ENCODE measurements around the gene TMEM163.

TMEM163 gene

DNA sequence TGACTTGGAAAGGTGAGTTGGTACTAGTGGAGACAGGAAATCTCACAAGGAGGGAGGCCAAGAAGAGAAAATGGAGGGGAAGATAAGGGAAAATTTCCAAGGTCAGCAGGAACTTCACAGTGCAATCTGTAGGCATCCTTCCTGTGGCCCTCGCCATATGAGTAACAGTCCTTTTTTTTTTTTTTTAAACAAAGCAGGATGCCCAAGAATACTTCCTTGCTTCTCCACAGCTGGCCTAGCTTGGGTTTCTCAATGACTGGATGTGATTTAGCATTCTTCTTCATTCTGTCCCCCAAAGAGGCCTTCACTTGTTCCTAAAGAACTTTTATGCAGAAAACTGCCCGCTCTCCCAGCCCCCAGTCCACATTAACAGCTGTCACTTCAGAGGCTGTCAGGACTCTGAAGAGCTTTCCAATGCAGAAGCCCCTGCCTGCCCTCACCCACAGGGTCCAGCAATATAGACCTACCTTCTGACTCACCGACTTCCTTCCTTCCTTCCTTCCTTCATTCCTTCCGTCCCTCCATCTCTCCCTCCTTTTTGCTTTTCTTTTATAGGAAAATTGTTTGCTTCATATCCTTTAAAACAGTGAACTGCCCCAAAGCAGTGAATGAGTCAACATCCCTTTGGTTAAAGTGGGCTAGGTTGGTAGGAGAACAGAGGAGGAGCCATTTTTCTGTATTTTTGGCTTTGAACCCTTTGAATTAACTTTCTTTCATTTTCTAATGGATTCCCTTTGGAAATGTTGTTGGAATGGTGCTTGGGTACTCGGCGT, 292.9 kb downstream of the TMEM163 start:
- FAIRE-seq, result no peak

DNA sequence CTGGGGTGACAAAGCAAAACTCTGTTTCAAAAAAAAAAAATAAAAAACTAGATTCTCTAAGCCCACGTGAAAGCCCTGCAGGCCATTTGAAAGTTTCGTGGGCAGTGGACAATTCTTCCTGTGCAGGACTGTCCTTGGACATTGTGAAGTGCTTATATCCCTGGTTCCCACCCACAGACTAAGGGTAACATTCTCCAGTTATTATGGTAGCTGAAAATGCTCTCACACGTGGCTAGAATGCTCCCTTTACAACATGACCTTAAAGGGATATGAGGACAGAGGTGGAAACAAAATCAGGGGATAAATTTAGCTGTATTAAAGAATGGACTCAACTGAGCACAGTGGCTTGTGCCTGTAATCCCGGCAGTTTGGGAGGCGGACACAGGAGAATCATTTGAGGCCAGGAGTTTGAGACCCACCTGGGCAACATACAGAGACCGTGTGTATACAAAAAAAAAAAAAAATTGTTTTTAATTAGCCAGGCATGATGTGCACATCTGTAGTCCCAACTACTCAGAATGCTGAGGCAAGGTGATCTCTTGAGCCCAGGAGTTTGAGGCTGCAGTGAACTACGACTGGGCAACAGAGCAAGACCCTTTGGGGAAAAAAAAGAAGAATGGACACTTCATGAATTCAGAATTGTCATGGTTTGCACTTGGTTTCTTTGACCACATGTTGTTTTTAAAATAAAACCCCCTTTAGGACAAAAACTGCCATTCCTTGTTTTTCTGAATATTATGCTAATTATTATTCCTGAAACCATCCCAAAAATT, 297.1 kb downstream of the TMEM163 start:
- no peak for FAIRE-seq

- FAIRE-seq, result no peak
Observed at GRCh38 chr2:134420920-134421319, 297.9 kb downstream of the TMEM163 start.

GRCh38 chr2:134420259-134420658, 298.5 kb downstream of the TMEM163 start:
- no peak for FAIRE-seq

DNA sequence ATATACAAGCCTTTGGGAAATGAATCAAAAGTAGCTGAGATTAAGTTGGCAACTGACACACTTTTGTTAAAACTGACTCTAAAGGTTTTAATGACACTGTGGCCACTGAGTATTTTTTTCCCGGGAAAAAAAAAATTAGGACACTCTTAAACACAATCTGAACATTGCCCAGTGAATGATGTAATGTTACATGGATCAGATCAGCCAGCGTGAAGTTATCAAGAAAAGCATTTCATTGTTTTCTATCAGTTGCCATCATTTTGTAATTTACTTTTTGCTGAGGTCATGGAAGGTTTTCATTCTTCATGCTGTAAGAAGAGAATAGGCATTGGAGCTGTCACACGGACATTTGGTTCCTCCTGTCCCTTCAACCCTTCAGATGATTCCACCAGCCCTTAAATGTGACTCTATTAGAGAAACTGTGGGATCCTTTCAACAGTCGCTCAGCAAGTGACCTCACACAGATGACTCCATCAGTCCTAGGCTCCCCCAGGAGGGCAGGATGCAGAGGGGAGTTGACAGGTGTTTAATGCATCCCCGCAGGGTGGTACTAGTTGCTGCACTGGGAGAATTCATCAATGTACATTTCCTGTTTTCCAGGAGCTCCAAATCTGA, 300.7 kb downstream of the TMEM163 start:
- no peak for FAIRE-seq

GRCh38 chr2:134416637-134417036, 302.2 kb downstream of the TMEM163 start:
- FAIRE-seq, result no peak

- no peak for FAIRE-seq
Observed at GRCh38 chr2:134416018-134416417, 302.8 kb downstream of the TMEM163 start.

GRCh38 chr2:134413912-134414311, 304.9 kb downstream of the TMEM163 start:
- FAIRE-seq, result no peak

DNA sequence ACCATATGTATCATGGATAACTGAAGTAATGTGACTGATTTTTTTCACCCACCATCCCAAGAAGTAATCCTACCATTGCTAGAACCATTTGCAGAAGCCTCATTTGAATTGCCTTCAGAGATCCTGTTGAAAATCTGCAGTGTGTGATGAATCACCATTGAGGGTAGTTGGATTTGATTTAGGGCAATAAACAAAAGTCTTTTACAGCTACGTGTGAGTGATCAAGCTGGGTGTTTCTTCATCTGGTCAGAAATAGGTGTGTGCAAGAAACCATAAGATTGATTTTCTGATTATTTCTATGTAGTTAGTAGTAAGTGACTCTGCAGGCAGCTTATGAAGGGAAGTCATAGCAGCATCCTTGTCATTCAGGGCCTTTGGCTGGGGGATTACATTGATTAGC, 305.4 kb downstream of the TMEM163 start:
- FAIRE-seq, result no peak

- no peak for FAIRE-seq
Observed at GRCh38 chr2:134412639-134412999, 306.2 kb downstream of the TMEM163 start.

DNA sequence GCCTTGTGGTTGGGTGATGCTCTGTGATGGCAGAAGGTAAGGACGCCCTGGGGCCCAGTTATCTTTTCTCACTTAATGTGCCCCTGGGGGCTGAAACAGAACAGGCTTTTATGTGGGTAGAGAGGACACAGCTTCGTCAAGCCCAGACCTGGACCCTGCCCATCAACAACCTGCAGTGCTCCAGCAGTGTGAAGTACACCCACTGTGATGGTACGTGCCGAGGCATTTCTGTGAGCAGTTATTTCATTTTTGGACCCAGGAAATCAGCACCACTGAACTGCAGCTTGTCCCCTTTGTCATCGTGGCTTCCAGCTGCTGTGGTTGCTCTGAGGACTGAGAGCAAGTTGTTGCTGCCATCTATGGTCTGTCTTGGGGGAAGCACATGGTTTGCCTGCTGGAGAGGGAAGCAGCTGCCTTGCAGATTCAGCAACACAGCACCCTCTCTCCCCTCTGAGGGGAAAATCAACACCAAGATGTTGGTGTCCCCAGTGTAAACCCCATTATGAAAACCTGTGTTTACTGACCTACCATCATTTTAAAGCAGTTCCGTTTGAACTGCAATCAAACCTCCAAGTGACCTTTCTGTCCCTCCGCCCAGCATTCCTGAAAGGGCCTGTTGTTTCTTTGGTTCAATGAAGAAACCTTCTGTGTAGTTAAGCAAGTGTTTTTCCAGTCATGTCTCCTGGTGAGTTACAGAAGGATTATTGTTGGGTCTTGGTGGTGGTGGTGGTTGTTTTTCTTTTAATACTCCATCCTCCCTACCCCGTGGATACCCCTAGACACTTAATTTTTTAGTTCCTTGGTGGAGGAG, 306.8 kb downstream of the TMEM163 start:
- FAIRE-seq, result no peak

- no peak for FAIRE-seq
Observed at GRCh38 chr2:134411279-134411827, 307.4 kb downstream of the TMEM163 start.

- no peak for FAIRE-seq
Observed at GRCh38 chr2:134410831-134411231, 308.0 kb downstream of the TMEM163 start.

DNA sequence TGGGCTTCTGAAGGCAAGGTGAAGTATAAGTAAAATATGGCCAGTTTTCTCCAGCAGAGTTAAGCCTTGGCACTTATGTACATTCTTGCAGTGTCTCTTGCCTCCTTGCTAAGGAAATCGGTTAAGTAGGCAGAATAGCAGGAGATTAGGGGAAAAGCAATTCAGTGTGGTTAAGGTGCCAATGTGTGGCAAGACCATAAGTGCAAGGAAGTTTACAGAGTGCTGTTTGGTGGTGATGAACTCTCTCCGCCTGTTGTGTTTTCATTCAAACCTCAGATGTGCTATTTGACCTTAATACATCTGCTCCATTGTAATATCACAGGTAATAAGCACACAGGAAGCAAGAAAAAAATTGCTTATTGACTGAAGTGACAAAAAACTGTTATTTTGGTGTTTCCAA, 308.8 kb downstream of the TMEM163 start:
- no peak for FAIRE-seq

- no peak for FAIRE-seq
Observed at GRCh38 chr2:134408791-134409190, 310.0 kb downstream of the TMEM163 start.

DNA sequence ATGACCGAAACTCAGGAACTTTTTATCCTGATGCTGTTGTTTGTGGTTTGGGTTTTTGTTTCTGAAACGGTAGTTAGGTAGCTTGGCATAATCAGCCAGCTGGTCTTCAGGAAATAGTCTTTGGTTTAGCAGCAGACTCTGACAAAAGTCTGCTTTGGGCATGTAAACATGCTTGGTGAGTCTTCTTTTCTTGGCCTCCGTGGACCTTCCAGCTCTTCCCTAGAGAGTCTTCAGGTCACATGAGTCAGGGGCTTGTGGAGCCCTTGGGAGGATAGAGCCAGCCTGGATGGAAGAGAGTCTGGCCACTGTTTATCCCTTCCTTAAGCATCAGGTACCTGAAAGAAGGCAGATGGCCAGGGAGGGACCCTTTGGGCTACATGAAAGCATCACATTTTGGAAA, 310.4 kb downstream of the TMEM163 start:
- no peak for FAIRE-seq

DNA sequence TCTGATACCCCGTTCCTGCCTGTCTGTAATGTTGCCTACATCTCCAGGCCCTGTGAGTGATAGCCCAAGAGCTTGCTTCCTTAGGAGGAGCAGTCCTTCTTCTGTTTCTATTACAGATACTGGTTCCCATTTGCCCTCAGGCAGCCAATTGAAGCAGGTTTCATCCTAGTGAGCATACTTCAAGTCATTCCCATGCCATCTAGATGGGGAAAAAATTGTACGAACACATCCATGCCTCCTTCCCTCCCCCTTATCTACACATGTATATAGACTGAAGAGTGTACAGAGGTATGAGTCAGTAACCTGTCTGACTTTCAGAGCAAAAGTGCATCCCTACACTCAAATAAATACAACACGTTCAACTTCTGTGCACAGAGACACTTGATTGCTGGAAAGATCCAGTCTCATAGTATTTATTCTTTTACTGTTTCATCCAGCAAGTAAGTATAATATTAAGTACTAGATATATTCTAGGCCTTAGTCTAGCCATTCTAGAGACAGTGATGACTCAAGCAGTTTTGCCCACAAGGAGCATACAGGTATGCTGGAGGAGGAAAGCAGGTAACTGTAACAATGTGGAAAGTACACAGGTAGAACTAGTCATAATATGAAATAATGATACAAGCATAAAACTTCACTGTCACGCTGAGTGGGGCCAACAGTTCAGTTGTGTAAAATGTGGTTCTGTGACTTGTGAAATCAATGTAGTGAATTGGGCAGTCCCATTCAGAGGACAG, 311.5 kb downstream of the TMEM163 start:
- FAIRE-seq, result no peak

- FAIRE-seq, result no peak
Observed at GRCh38 chr2:134406736-134407135, 312.1 kb downstream of the TMEM163 start.

- FAIRE-seq, result no peak
Observed at GRCh38 chr2:134406311-134406710, 312.5 kb downstream of the TMEM163 start.
